Cardiac septum (tissue), 1 donor: ENCODE measurements around the gene CPSF6. TPM values are rescaled to one million over a fixed set of nuclear protein-coding genes. Genes with fewer than 3 reads are reported as not detected.
"Not testable (repeated sequence)": the region's sequence is repeated elsewhere in the genome, so short reads cannot be mapped to it uniquely, and the experiment has no call there.

ENCODE experiments used
- DNase-seq: peaks from one replicate; pipeline ENCODE4 v3.0.0-alpha.2; 2020; ENCODE audit warnings: low spot score
- intact Hi-C: fragments of 100-400 bp; cut with DNase I; formaldehyde crosslinking; loops from one replicate; pipeline ENCODE4 v1.14.0; 2022
- total RNA-seq: library from RNA; stranded (reverse); fragmentation: NEBNext Ultra II Directional; extraction: Animal tissue kit (Norgen Biotek cat#: 25700); gene quantifications from one replicate; pipeline ENCODE4 v1.2.1, GENCODE V29; 2021
- donor health status: DM: no; HTN: no; CAD: no.

Gene CPSF6
- total RNA-seq, 1 donor from 2014 or later, result 35.4 TPM

DNA sequence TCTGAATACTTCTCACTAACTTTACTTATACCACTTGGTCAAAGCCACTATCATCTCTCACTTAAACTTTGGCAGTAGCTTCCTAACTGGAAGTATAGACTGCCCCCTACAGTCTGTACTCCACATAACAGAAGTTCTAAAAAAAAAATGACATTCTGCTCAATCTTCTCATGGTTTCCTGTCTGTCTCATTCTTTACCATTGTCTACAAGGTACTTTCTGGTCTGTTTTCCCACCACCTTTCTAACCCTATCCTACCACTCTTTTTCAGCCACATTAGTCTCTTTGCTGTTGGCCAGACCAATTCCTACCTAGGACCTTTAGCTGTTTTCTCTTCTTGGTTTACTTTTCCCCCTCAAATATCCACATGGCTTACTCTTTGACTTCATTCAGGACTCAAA lies 14.7 kb downstream of the CPSF6 start:
- DNase-seq, result no peak
- intact Hi-C loops, result loop anchor here (2.0 kb wide), 1 partner anchor 99 kb away; no protein-coding TSS in a partner anchor

DNA sequence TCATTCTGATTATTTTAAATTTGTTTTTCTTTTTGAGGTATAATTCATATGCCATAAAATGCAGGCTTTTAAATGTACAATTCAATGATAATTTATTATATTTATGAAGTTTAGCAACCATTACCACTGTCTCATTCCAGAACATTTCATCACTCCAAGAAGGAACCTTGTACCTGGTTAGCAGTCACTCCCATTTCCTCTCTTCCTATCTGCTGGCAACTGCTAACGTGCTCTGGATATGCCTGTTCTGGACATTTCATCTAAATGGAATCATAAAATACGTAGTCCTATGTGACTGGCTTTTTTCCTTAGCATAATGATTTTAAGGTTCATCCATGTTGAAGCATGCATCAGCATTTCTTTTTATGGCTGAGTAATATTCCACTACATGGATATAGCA lies 15.5 kb downstream of the CPSF6 start:
- no peak for DNase-seq
- intact Hi-C loops, result loop anchor here (2.0 kb wide), 1 partner anchor 100 kb away; no protein-coding TSS in a partner anchor

DNA sequence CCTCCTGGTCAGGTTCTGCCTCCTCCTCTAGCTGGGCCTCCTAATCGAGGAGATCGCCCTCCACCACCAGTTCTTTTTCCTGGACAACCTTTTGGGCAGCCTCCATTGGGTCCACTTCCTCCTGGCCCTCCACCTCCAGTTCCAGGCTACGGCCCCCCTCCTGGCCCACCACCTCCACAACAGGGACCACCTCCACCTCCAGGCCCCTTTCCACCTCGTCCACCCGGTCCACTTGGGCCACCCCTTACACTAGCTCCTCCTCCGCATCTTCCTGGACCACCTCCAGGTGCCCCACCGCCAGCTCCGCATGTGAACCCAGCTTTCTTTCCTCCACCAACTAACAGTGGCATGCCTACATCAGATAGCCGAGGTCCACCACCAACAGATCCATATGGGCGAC lies 19.3 kb downstream of the CPSF6 start:
- intact Hi-C loops, result no loop called here
- no peak for DNase-seq

DNA sequence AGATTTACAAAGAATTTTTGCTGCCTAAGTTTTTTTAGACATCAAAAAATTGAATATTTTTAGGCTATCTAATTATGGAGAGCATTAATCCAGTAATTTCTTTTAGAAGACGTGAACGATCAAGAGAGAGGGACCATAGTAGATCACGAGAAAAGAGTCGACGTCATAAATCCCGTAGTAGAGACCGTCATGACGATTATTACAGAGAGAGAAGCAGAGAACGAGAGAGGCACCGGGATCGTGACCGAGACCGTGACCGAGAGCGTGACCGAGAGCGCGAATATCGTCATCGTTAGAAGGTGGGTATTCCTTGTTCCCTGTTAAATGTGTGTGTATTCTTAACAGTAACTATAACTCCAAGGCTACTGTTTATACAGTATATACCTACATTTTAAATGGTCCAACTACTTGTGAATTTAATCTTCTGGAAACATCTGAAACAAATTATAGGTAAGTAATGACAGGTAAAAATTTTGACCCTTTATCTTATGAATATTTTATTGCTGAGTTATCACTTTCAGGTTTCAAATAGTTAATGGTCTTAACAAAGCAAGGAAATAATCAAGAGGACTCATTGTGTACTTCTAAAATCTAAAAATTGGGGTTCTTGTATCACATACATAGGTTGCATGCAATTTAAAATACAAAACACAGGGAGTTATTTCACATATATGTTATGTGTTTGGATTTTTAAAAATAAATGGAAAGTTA lies 23.1 kb downstream of the CPSF6 start:
- intact Hi-C loops, result no loop called here
- DNase-seq, result no peak

DNA sequence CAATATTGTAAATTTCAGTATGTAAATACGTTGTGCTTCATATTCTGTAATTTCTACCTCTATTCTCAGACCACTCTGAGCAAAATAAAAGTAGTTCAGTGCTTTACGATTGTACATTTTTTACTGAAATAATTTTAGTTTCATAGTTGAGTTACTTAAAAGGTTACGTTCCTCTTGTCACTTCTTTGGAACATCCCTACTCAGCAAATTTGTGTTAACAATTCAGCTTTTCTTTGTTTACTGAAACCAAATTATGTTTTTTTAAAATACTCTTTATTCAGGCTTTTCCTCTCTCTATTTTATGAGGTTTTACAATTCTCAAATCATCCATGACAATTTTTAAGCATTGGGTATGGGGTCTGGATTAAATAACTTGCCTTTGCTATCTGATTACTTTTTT lies 25.8 kb downstream of the CPSF6 start:
- intact Hi-C loops, result no loop called here
- DNase-seq, result no peak

DNA sequence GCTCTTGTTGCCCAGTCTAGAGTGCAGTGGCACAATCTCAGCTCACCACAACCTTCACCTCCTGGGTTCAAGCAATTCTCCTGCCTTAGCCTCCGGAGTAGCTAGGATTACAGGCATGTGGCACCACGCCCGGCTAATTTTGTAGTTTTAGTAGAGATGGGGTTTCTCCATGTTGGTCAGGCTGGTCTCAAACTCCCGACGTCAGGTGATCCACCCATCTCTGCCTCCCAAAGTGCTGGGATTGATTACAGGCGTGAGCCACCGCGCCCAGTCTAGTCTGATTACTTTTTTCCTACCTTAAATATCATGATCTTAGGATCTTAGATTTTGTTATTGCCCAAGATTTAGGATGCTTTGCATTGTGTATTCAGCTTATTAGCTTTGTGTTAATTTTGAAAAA lies 26.3 kb downstream of the CPSF6 start:
- DNase-seq, intact Hi-C loops: not testable (repeated sequence)

DNA sequence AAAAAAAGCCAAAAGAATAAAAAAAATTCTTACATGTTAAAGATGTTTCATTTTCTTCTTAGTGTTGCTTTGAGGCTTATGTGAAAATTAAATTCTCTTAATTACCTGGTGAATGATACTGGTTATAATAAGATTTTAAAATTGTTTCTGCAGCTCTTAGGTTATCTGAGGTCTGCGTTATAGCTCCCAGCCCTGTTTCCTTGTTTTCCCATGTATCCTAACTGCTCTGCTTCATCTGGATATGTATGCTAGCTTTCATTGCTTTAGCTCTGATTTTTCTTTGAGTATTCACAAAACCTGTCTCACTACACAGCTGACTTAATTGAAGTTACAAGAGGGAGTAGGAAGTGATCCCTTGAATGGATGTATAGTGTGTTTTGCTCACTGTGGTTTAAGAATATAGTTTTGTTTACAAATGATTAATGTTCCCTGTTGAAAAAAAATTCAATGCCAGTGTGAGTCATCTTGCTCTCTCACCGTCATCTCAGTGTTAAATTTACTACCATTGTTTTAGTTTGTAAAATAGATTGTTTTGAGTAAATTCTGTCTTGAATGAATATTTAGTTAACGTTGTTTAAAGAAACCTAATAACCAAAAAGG lies 26.8 kb downstream of the CPSF6 start:
- no peak for DNase-seq

DNA sequence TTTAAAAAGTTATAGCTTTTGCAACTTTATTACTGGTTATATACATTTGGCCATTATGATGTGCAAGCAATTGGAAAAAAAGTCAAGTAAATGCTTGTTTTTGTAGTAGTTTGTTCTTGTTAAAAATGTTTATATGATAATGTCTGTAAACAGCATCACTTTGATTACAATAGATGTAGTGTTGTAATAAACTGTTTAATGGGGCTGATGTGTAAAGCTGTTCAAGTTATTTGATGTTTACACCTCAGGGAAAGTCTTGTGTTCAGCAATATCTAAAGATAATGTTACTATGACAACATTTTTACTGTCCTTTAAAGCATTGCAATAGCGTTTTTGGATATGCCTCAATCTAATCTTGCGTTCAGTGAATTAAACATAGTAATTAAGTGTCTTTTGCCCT lies 30.4 kb downstream of the CPSF6 start:
- intact Hi-C loops, result no loop called here

More for the DNA sequence above, 26.8 kb downstream of the CPSF6 start:
- intact Hi-C loops, result no loop called here

DNA sequence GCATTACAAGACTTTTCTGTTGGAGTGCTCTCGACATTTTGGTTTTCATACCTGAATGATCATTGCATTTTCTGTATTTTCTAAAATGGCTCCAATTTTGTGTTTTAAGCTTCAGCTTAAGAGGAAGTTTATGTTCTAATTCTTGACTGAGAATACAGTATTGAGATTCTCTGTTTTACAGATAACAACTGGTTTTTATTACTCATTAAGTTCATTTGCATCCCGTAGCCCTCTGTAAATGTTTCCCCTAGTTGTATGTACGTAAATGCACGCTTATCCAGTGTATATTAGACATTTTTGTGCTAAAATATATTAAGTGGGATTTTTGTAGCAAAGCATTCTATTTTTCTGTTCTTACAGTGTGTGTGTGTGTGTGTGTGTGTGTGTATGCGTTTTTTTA lies 33.1 kb downstream of the CPSF6 start:
- intact Hi-C loops, result no loop called here
- no peak for DNase-seq

More for the DNA sequence above, 30.4 kb downstream of the CPSF6 start:
- no peak for DNase-seq

DNA sequence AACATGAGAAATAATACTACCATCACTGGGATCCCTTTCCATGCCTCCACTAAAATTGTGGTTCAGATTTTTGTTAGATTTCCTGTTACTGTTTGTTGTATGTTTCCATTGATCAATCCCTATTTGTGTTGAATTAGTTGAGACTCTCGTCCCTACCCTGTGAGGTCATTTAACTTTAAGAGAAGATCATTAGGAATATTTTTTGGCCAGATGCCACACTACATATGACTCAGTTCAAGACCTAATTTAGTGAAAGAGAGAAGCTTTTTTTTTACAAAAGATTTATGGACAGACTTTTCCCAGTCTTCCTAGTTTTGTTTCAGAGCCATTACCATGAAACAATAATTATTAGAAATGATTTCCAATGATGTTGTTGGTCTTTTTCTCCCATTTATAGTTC lies 35.5 kb downstream of the CPSF6 start:
- intact Hi-C loops, result no loop called here
- DNase-seq, result no peak

DNA sequence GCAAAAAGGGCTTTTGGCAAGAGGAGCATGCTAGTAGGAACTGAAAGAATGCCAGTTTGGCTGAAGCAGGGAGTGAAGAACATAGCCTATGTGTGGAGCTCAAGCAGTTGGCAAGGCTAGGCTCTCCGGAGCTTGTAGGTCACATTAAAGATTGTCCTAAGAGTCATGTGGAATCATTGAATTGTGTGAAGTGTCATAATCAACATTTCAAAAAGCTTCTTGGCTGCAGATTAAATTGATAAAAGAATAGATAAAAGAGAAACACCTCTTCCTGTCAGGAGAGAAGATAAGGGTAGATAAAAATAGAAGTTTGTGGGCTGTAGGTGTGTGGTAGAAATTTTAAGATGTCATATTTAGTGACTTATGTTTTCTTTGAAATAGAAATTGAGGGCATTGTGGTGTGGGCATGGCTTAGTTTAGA lies 36.1 kb downstream of the CPSF6 start:
- intact Hi-C loops, result no loop called here
- no peak for DNase-seq

DNA sequence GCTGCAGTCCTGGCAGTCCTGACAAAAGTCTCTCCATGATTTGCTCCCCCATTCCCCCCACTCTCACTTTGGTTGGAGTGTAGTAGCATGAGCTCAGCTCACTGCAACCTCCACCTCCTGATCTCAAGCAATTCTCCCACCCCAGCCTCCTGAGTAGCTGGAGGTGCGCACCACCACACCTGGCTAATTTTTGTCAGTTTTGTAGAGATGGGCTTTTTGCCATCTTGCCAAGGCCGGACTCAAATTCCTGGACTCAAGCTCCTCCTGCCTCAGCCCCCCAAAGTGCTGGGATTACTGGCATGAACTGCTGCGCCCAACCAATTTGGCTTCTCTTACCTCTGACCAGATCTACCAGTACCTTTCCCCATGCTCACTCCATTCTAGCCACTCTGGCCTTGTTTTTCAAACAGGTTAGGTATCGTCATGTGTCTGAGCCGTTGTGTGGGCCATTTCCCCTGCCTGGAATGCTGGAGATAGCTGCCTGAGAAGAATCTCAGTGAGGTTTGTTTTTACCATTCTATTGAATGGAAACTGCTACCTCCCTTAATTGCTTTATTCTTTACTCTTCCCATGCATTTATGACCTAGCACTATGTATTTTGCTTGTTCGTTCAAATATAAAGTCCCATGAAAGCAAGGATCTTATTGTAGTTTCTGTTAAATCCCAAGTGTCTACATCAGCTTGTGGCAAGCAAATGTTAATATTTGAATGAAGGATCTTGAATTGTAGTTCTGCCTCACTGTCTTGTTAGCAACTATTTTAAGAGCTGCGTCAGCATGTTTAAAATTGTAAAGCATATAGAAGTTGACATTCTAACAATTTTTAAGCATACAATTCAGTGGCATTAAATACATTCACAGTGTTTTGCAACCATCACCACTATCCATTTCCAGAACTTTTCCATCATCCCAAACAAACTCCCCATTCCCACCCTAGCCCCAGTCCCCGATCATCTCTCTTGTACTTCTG lies 39.7 kb downstream of the CPSF6 start:
- intact Hi-C loops, result no loop called here
- no peak for DNase-seq

DNA sequence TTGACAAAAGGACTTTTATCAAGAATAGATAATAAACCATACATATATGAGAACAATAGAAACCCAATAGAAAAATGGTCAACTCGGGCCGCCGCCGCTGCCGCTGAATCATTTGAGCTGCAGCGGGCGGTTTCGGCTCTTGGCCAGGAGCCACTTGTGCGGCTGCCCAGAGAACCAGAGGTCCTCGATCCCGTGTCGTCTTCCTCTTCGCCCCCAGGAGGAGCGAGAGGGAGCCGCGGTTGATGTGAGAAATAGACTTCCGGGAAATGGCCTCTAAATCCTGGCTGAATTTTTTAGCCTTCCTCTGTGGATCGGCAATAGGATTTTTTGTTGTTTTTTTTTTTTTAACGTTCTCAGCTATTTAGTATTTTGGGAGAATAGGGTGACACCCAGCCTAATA lies 44.8 kb downstream of the CPSF6 start:
- intact Hi-C loops, result no loop called here

DNA sequence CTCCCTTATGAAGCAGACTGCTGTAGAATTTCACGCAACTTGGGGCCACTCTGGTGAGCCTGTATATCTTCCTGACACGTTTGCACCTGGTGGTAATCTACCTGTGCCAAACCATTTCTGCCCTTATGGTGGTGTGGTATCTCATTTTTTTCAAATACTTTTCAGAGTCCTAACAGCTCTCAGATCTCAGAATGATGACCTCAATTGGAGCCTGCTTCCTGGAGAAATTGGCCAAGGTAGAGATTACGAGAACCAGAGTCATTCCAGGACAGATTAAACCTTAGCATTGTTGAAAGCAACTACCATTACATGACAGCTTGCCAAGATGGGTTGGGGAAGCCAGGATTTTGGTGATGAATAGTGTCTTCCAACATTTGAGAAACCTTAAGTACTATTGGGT lies 48.2 kb downstream of the CPSF6 start:
- intact Hi-C loops, result no loop called here
- no peak for DNase-seq

More for the DNA sequence above, 44.8 kb downstream of the CPSF6 start:
- peak; percentile 82 for DNase-seq

DNA sequence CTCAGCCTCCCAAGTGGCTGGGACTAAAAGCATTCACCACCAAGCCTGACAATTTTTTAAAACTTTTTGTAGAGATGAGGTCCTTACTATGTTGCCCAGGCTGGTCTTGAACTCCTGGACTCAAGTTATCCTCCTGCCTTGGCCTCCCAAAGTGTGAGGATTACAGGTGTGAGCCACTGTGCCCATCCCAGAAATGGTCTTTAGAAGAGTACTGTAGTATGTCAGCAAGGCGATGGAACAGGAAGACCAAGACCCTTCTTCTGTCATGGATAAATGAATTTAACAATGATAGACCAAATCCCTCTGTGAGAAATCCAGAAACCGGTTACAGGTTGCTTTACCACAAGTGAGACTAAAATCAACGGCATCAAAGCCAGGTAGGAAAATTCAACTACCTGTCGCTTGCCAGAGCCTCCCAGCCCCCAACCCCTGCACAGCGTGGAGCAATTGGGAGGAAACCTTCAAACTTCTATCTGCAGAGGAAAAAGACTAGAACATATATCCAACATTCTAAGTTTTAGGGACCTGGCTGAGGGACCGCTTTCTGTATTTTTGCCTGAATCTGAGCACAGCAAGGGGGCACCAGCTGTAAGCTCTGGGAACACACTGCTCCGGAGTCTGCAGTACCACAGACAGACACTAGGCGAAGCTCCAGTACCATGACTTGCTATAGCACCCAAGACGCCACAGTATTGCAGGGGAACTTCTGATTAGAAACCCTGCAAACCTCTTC lies 51.3 kb downstream of the CPSF6 start:
- no peak for DNase-seq
- intact Hi-C loops, result no loop called here

DNA sequence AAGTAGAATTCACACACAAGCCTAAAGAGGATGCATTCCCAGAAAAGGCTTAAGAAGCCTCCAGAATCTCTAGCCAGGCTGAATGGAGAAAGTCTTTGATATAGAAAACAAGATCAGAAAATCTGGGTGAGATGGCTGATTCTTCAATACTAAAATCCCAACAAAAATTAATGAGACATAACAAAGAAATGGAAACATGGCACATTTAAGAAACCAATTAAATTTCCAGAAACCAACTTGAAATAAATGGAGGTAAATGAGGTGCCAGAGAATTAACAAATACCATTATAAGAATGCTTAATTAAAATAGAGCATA lies 51.9 kb downstream of the CPSF6 start:
- intact Hi-C loops, result no loop called here
- no peak for DNase-seq

DNA sequence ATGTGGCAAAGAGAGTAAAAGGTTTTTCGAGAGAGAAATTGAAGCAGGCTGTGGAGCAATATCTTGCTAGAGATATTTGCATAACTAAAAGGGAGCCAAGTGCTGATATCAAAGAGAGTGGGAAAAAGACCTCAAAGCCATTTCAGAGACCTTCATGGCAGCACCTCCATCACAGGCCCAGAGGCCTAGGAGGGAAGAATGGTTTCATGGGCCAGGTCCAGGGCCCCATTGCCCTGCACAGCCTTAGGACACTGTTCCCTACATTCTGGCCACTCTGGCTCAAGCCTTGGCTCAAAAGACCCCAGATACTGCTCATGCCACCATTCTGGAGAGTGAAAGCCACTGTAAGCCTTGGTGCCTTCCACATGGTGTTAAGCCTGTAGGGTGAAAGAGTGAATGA lies 58.8 kb downstream of the CPSF6 start:
- no peak for DNase-seq
- intact Hi-C loops, result no loop called here

DNA sequence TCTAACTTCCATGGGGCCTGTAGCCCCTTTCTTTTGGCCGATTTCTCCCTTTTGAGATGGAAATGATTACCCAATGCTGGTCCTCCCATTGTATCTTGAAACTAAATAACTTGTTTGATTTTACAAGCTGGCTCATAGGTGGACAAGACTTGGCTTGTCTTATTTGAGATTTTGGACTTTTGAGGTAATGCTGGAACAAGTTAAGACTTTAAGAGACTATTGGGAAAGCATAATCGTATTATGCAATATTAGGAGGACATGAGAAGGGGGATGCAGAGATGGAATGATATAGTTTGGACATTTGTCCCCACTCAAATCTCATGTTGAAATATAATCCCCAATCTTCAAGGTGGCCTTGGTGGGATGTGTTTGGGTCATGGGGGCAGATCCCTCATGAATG lies 59.6 kb downstream of the CPSF6 start:
- intact Hi-C loops, result no loop called here
- no peak for DNase-seq

DNA sequence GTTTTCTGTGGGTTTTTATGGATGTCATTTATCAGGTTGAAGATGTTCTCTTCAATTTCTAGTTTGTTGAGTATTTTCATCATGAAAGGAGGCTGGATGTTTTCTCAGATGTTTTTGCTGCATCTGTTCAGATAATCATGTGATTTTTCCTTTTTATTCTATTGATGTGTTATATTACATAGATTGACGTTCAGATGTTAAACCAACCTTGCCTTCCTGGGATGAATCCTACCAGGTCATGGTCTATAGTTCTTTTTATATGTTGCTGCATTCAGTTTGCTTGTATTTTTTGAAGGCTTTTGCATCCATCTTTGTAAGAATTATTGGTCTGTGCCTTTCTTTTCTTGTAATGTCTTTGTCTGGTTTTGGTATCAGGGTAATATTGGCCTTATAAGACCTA lies 64.9 kb downstream of the CPSF6 start:
- intact Hi-C loops, result no loop called here

DNA sequence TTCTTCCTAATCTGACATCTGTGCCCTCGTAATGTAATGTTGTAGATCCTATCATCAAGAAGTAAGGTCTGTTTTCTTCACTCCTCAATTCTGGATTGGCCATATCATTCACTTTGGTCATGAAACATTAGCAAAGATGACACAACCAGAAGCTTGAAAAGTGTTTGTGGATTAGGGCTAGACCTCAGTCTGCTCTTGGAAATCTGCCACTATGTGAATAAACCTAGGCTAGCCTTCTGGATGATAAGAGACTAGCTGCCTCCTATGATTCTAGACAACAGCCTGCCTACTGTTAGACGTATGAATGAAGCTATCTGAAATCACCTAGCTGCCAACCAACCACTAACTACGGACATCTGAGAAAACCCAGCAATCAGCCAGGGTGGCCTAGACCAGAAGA lies 70.1 kb downstream of the CPSF6 start:
- intact Hi-C loops, result no loop called here
- no peak for DNase-seq

More for the DNA sequence above, 64.9 kb downstream of the CPSF6 start:
- no peak for DNase-seq
